HuH-7 (cell line): ENCODE data around the gene POPDC3.
A peak's percentile ranks its signal among the peaks of the same experiment; 100 is the strongest.
"Not testable (repeated sequence)": the region's sequence is repeated elsewhere in the genome, so short reads cannot be mapped to it uniquely, and the experiment has no call there.

Experiments used
- DNase-seq: peaks from one replicate; pipeline ENCODE4 v3.0.0; 2011; ENCODE audit warnings: low spot score

The POPDC3 gene

GRCh38 chr6:105194591-105194990 lies 14.8 kb upstream of the POPDC3 start:
- DNase-seq = no peak

GRCh38 chr6:105194106-105194505 lies 14.3 kb upstream of the POPDC3 start:
- DNase-seq = no peak

GRCh38 chr6:105193647-105194046 lies 13.8 kb upstream of the POPDC3 start:
- DNase-seq = no peak

- DNase-seq = no peak
Measured at GRCh38 chr6:105192707-105193465, 13.1 kb upstream of the POPDC3 start.

GRCh38 chr6:105191351-105191750 lies 11.5 kb upstream of the POPDC3 start:
- no peak for DNase-seq

- no peak for DNase-seq
Measured at GRCh38 chr6:105189026-105189820, 9.4 kb upstream of the POPDC3 start.

GRCh38 chr6:105188251-105188650 lies 8.4 kb upstream of the POPDC3 start:
- no peak for DNase-seq

- DNase-seq = no peak
Measured at GRCh38 chr6:105186576-105186975, 6.8 kb upstream of the POPDC3 start.

- no peak for DNase-seq
Measured at GRCh38 chr6:105184921-105185320, 5.1 kb upstream of the POPDC3 start.

- DNase-seq = peak; percentile 23
Measured at GRCh38 chr6:105181981-105182515, 2.2 kb upstream of the POPDC3 start.

- DNase-seq = no peak
Measured at GRCh38 chr6:105178636-105179035, 1.2 kb downstream of the POPDC3 start.

- DNase-seq = no peak
Measured at GRCh38 chr6:105178110-105178509, 1.7 kb downstream of the POPDC3 start.

- no peak for DNase-seq
Measured at GRCh38 chr6:105177556-105177955, 2.3 kb downstream of the POPDC3 start.

GRCh38 chr6:105174512-105174911 lies 5.3 kb downstream of the POPDC3 start:
- no peak for DNase-seq

GRCh38 chr6:105172515-105172914 lies 7.3 kb downstream of the POPDC3 start:
- DNase-seq = not testable (repeated sequence)

GRCh38 chr6:105170059-105170458 lies 9.8 kb downstream of the POPDC3 start:
- no peak for DNase-seq

GRCh38 chr6:105167914-105168313 lies 11.9 kb downstream of the POPDC3 start:
- DNase-seq = no peak

GRCh38 chr6:105164418-105164817 lies 15.4 kb downstream of the POPDC3 start:
- DNase-seq = no peak

GRCh38 chr6:105163183-105163582 lies 16.6 kb downstream of the POPDC3 start:
- no peak for DNase-seq

- DNase-seq = no peak
Measured at GRCh38 chr6:105162377-105162776, 17.4 kb downstream of the POPDC3 start.

GRCh38 chr6:105161421-105161820 lies 18.4 kb downstream of the POPDC3 start:
- DNase-seq = no peak

- no peak for DNase-seq
Measured at GRCh38 chr6:105153676-105154075, 26.1 kb downstream of the POPDC3 start.

GRCh38 chr6:105152880-105153279 lies 26.9 kb downstream of the POPDC3 start:
- no peak for DNase-seq
